WERI-Rb-1 (cell line): ENCODE measurements around the gene USP30.

Source experiments
- DNase-seq: peaks from one replicate; pipeline ENCODE4 v3.0.0-alpha.2; 2020
- H3K27ac ChIP-seq: fragments of 250-450 bp; sonication (Bioruptor Pico); 2 replicates; pipeline ENCODE4 v1.5.1; 2020; ENCODE audit warnings: mild to moderate bottlenecking, moderate library complexity
- H3K27me3 ChIP-seq: fragments of 250-450 bp; sonication (Bioruptor Pico); 2 replicates; pipeline ENCODE4 v1.5.1; 2021; ENCODE audit warnings: mild to moderate bottlenecking, low read depth, moderate library complexity; ENCODE audit not compliant: insufficient read depth, severe bottlenecking
- H3K36me3 ChIP-seq: fragments of 250-450 bp; sonication (Bioruptor Pico); 2 replicates; pipeline ENCODE4 v1.5.1; 2020; ENCODE audit warnings: mild to moderate bottlenecking, moderate library complexity
- H3K4me3 ChIP-seq: 2 replicates; pipeline ENCODE4 v1.5.1; 2011; ENCODE audit warnings: low read depth, mild to moderate bottlenecking, control low read depth, low read length
- H3K9me3 ChIP-seq: fragments of 250-450 bp; sonication (Bioruptor Pico); 2 replicates; pipeline ENCODE4 v1.5.1; 2021; ENCODE audit warnings: mild to moderate bottlenecking, moderate library complexity; ENCODE audit not compliant: severe bottlenecking
- CTCF ChIP-seq: IDR thresholded peaks from 2 replicates; pipeline ENCODE4 v1.5.1; 2011; ENCODE audit warnings: low read depth, mild to moderate bottlenecking, control low read depth, inconsistent platforms, low read length

Gene USP30

GRCh38 chr12:109085590-109085989 lies 33.2 kb downstream of the USP30 start:
- Histone ChIP-seq H3K9me3 (no peaks in the 10 kb centered on the region), H3K27me3 (no peaks in the 10 kb centered on the region), H3K4me3 (no peak overlapping the region), H3K27ac (no peak overlapping the region), H3K36me3 (peaks cover 74% of the 10 kb centered on the region)
- no peak for TF ChIP-seq CTCF
- no peak for DNase-seq

GRCh38 chr12:109087250-109087649 lies 34.9 kb downstream of the USP30 start:
- H3K27ac ChIP-seq: no peak overlapping the region
- no peaks in the 10 kb centered on the region for H3K27me3 ChIP-seq
- no peaks in the 10 kb centered on the region for H3K9me3 ChIP-seq
- H3K36me3 ChIP-seq: peaks cover 69% of the 10 kb centered on the region
- DNase-seq: no peak
- TF ChIP-seq CTCF: no peak
- H3K4me3 ChIP-seq: no peak overlapping the region

GRCh38 chr12:109088818-109089217 lies 36.4 kb downstream of the USP30 start:
- TF ChIP-seq CTCF: no peak
- no peak overlapping the region for H3K27ac ChIP-seq
- no peak overlapping the region for H3K4me3 ChIP-seq
- H3K36me3 ChIP-seq: peaks cover 53% of the 10 kb centered on the region
- no peak for DNase-seq
- H3K27me3 ChIP-seq: no peaks in the 10 kb centered on the region
- H3K9me3 ChIP-seq: no peaks in the 10 kb centered on the region

GRCh38 chr12:109089683-109090082 lies 37.3 kb downstream of the USP30 start:
- H3K4me3 ChIP-seq: no peak overlapping the region
- no peaks in the 10 kb centered on the region for H3K27me3 ChIP-seq
- no peaks in the 10 kb centered on the region for H3K9me3 ChIP-seq
- peaks cover 48% of the 10 kb centered on the region for H3K36me3 ChIP-seq
- TF ChIP-seq CTCF: no peak
- no peak overlapping the region for H3K27ac ChIP-seq
- DNase-seq: no peak

DNA sequence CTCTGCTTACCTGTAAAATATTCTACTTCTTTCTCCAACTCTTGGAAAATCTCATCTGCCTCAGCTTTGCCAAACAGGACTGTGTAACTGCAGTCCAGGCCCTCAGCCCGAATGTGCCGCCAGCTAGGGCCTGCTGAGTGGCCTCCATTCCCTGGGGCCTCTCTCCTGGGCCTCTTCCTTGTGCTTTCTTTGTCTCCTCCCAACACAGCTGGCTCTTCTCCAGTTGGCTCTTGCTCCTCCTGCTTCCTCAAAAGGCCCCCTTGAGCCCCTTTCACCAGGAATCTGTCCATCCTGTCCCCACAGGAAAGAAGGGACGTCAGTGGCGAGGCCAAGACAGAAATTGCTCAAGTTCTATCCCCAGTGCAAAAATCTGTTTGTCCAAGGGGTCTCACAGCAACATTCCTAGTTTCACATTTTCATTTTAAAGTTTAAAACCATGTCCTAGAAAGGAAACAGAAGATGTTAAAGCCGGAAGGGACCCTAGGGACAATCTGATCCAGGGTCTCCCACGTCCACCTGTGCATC lies 40.2 kb downstream of the USP30 start:
- peaks cover 28% of the 10 kb centered on the region for H3K36me3 ChIP-seq
- H3K27me3 ChIP-seq: no peaks in the 10 kb centered on the region
- H3K27ac ChIP-seq: no peak overlapping the region
- H3K9me3 ChIP-seq: no peaks in the 10 kb centered on the region
- peak overlapping the region; percentile 44 for H3K4me3 ChIP-seq
- no peak for TF ChIP-seq CTCF
- no peak for DNase-seq
